ENCODE measurements around the gene TMEM120B.

The TMEM120B gene

GRCh38 chr12:121770813-121771625, 58.5 kb downstream of the TMEM120B start:
- no peaks in the 10 kb centered on the region for H3K9me3 ChIP-seq (ENCODE audit: insufficient read depth, low read depth, low read length)
- no peak overlapping the region for H2AFZ ChIP-seq (ENCODE audit: low read length)
- no peaks in the 10 kb centered on the region for H3K36me3 ChIP-seq (ENCODE audit: insufficient read depth, low read length)
- H3K79me2 ChIP-seq (ENCODE audit: insufficient read depth, low read length) = no peaks in the 10 kb centered on the region
- H3F3A ChIP-seq (ENCODE audit: low read depth) = no peaks in the 10 kb centered on the region
- TF ChIP-seq EZH2phosphoT487 (IDR thresholded peaks at IDR 0.05; ENCODE audit: borderline replicate concordance) (no peak), CTCF (conservative IDR thresholded peaks at IDR 0.05; ENCODE audit: low read length) (no peak)
- no peaks in the 10 kb centered on the region for H3K27me3 ChIP-seq (ENCODE audit: insufficient read depth, low read length, poor library complexity, severe bottlenecking)
- no peaks in the 10 kb centered on the region for H3K9me2 ChIP-seq (replicated peaks; ENCODE audit: low read depth, low read length)
- H3K4me3 ChIP-seq (ENCODE audit: low read length, poor library complexity, severe bottlenecking) = no peak overlapping the region
- peaks cover 13% of the 10 kb centered on the region for H3K4me1 ChIP-seq (ENCODE audit: insufficient read depth, low read length, poor library complexity, severe bottlenecking)
- no peak overlapping the region for H3K4me2 ChIP-seq (ENCODE audit: low read depth, low read length, poor library complexity, severe bottlenecking)
- no peak overlapping the region for H3K9ac ChIP-seq (ENCODE audit: low read depth, low read length, poor library complexity, severe bottlenecking)
- H4K20me1 ChIP-seq (ENCODE audit: insufficient read depth, low read length, poor library complexity, severe bottlenecking) = no peaks in the 10 kb centered on the region

GRCh38 chr12:121773011-121773777, 60.6 kb downstream of the TMEM120B start:
- Histone ChIP-seq H2AFZ (ENCODE audit: low read length) (peak overlapping the region; percentile 18; the same call in 1 of the 2 replicates), H3K9ac (ENCODE audit: low read depth, low read length, poor library complexity, severe bottlenecking) (peak overlapping the region; percentile 21), H3K27me3 (ENCODE audit: insufficient read depth, low read length, poor library complexity, severe bottlenecking) (no peaks in the 10 kb centered on the region), H3F3A (ENCODE audit: low read depth) (no peaks in the 10 kb centered on the region), H3K9me2 (replicated peaks; ENCODE audit: low read depth, low read length) (no peaks in the 10 kb centered on the region), H3K36me3 (ENCODE audit: insufficient read depth, low read length) (peaks cover 8% of the 10 kb centered on the region; the same call in 1 of the 2 replicates), H3K4me2 (ENCODE audit: low read depth, low read length, poor library complexity, severe bottlenecking) (no peak overlapping the region), H3K4me3 (ENCODE audit: low read length, poor library complexity, severe bottlenecking) (no peak overlapping the region), H3K79me2 (ENCODE audit: insufficient read depth, low read length) (no peaks in the 10 kb centered on the region), H4K20me1 (ENCODE audit: insufficient read depth, low read length, poor library complexity, severe bottlenecking) (no peaks in the 10 kb centered on the region), H3K9me3 (ENCODE audit: insufficient read depth, low read depth, low read length) (no peaks in the 10 kb centered on the region), H3K4me1 (ENCODE audit: insufficient read depth, low read length, poor library complexity, severe bottlenecking) (peaks cover 13% of the 10 kb centered on the region)
- TF ChIP-seq CTCF (conservative IDR thresholded peaks at IDR 0.05; ENCODE audit: low read length) = peak; percentile 97
- no peak for TF ChIP-seq EZH2phosphoT487 (IDR thresholded peaks at IDR 0.05; ENCODE audit: borderline replicate concordance)

GRCh38 chr12:121774968-121775474, 62.5 kb downstream of the TMEM120B start:
- H3K27me3 ChIP-seq (ENCODE audit: insufficient read depth, low read length, poor library complexity, severe bottlenecking) = no peaks in the 10 kb centered on the region
- H3K36me3 ChIP-seq (ENCODE audit: insufficient read depth, low read length) = peaks cover 25% of the 10 kb centered on the region; the same call in 1 of the 2 replicates
- no peaks in the 10 kb centered on the region for H3K79me2 ChIP-seq (ENCODE audit: insufficient read depth, low read length)
- H4K20me1 ChIP-seq (ENCODE audit: insufficient read depth, low read length, poor library complexity, severe bottlenecking) = no peaks in the 10 kb centered on the region
- H3K4me2 ChIP-seq (ENCODE audit: low read depth, low read length, poor library complexity, severe bottlenecking) = no peak overlapping the region
- no peak overlapping the region for H3K9ac ChIP-seq (ENCODE audit: low read depth, low read length, poor library complexity, severe bottlenecking)
- no peaks in the 10 kb centered on the region for H3K9me3 ChIP-seq (ENCODE audit: insufficient read depth, low read depth, low read length)
- H3K4me3 ChIP-seq (ENCODE audit: low read length, poor library complexity, severe bottlenecking) = no peak overlapping the region
- H2AFZ ChIP-seq (ENCODE audit: low read length) = no peak overlapping the region
- H3K4me1 ChIP-seq (ENCODE audit: insufficient read depth, low read length, poor library complexity, severe bottlenecking) = peaks cover 13% of the 10 kb centered on the region
- no peaks in the 10 kb centered on the region for H3F3A ChIP-seq (ENCODE audit: low read depth)
- no peak for TF ChIP-seq EZH2phosphoT487 (IDR thresholded peaks at IDR 0.05; ENCODE audit: borderline replicate concordance)
- no peak for TF ChIP-seq CTCF (conservative IDR thresholded peaks at IDR 0.05; ENCODE audit: low read length)
- H3K9me2 ChIP-seq (replicated peaks; ENCODE audit: low read depth, low read length) = no peaks in the 10 kb centered on the region
